Cardiac muscle cell (in vitro differentiated cells and primary cell): ENCODE measurements around the gene CD37. TPM values are rescaled to one million over a fixed set of nuclear protein-coding genes. Genes with fewer than 3 reads are reported as not detected.
"Not testable (repeated sequence)": the region's sequence is repeated elsewhere in the genome, so short reads cannot be mapped to it uniquely, and the experiment has no call there.

Experiments
- DNase-seq, 2 donors: peaks; one replicate each; pipeline versions ENCODE4 v3.0.0 to v3.0.0-alpha.2; 2010 to 2017; ENCODE audit warnings: low read depth in 1 of 2, low spot score in 1 of 2
- H3K27ac ChIP-seq: fragments of 200-600 bp; sonication (generic); 2 replicates; pipeline ENCODE4 v1.5.1; 2016
- H3K27me3 ChIP-seq: fragments of 200-600 bp; sonication (generic); 2 replicates; pipeline ENCODE4 v1.6.0; 2016; ENCODE audit warnings: control low read depth
- H3K36me3 ChIP-seq: fragments of 200-600 bp; sonication (generic); 2 replicates; pipeline ENCODE4 v1.5.1; 2016; ENCODE audit warnings: control low read depth
- H3K4me1 ChIP-seq: fragments of 200-600 bp; sonication (generic); 2 replicates; pipeline ENCODE4 v1.8.1; 2017; ENCODE audit warnings: low read depth, mild to moderate bottlenecking, mixed run types
- H3K4me3 ChIP-seq: fragments of 200-600 bp; sonication (generic); 2 replicates; pipeline ENCODE4 v1.5.1; 2016; ENCODE audit warnings: mild to moderate bottlenecking
- H3K9me3 ChIP-seq: fragments of 200-600 bp; sonication (generic); 2 replicates; pipeline ENCODE4 v1.5.1; 2017; ENCODE audit warnings: low read depth, mild to moderate bottlenecking, control low read depth
- polyA plus RNA-seq: library from polyadenylated mRNA; unstranded; fragments of >200 nt; fragmentation: Nextera tagmentation; extraction: Ambion mirVana; gene quantifications from 2 replicates; pipeline ENCODE4 v1.2.1, GENCODE V29; 2016
- total RNA-seq: library from RNA; depleted of rRNA; stranded (reverse); fragments of >200 nt; gene quantifications from 2 replicates; pipeline ENCODE4 v1.2.3, GENCODE V29; 2016
- TF ChIP-seq, protein P1 (sequence below): IDR thresholded peaks from 2 replicates; pipeline ENCODE4 v1.5.1; 2012; ENCODE audit warnings: low read depth, mild to moderate bottlenecking, low read length

The CD37 gene
- total and polyA plus RNA-seq, 2 experiments from 2014 or later: 17.9 TPM; not detected in 1

DNA sequence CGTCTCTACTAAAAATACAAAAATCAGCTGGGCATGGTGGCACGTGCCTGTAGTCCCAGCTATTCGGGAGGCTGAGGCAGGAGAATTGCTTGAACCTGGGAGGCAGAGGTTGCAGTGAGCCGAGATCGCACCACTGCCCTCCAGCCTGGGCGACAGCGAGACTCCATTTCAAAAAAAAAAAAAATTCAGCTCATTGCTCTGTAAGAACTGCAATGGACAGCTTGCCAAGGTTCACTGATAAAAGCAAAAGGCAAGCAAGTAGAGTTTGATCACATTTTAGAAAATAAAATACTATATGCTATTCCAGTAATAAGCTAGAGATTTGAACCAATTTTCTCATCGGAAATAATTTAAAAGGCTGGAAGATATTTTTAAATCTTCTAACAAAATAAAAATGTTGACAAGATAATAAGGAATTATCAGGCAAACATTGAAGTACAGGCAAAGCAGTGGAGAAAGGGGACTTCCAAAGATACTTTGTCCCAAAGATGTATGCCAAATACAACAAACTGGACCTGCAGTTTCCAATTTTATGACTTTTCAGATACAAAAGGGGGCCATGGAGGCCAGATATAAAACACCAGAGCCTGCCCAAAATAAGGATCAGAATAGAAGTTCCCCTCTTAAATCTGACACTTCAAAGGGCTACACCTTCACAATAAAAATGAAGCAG is 39.9 kb upstream of the CD37 start:
- no peak overlapping the region for H3K27ac ChIP-seq
- TF ChIP-seq, protein P1, sequence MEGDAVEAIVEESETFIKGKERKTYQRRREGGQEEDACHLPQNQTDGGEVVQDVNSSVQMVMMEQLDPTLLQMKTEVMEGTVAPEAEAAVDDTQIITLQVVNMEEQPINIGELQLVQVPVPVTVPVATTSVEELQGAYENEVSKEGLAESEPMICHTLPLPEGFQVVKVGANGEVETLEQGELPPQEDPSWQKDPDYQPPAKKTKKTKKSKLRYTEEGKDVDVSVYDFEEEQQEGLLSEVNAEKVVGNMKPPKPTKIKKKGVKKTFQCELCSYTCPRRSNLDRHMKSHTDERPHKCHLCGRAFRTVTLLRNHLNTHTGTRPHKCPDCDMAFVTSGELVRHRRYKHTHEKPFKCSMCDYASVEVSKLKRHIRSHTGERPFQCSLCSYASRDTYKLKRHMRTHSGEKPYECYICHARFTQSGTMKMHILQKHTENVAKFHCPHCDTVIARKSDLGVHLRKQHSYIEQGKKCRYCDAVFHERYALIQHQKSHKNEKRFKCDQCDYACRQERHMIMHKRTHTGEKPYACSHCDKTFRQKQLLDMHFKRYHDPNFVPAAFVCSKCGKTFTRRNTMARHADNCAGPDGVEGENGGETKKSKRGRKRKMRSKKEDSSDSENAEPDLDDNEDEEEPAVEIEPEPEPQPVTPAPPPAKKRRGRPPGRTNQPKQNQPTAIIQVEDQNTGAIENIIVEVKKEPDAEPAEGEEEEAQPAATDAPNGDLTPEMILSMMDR: no peak
- H3K4me1 ChIP-seq: no peaks in the 10 kb centered on the region
- no peaks in the 10 kb centered on the region for H3K27me3 ChIP-seq
- no peak for DNase-seq
- no peaks in the 10 kb centered on the region for H3K9me3 ChIP-seq
- no peak overlapping the region for H3K4me3 ChIP-seq
- H3K36me3 ChIP-seq: no peaks in the 10 kb centered on the region

DNA sequence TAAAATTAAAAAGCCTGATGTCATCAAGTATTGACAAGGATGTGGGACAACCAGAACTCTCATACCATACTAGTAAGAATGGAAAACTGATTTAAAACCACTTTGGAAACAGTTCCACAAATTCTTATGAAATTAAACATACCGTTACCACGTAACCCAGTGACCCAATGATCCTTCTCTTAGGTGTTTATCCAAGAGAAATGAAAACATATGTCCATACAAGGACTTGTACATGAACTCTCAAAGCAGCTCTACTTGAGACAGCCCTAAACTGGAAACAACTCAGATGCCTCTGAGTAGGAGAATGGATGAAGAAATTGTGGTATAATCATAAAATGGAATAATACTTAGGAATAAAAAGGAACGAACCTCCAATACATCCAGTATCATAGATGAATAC is 37.8 kb upstream of the CD37 start:
- no peaks in the 10 kb centered on the region for H3K27me3 ChIP-seq
- no peak for DNase-seq

DNA sequence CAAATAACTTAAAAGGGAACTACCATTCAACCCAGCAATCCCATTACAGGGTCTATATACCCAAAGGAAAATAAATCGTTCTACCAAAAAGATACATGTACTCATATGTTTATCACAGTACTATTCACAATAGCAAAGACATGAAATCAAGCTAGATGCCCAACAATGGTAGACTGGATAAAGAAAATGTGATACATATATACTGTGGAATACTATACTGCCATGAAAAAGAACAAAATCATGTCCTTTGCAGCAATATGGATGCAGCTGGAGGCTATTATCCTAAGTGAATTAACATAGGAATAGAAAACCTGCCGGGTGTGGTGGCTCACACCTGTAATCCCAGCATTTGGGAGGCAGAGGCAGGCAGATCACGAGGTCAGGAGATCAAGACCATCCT is 36.6 kb upstream of the CD37 start:
- H3K27ac ChIP-seq, H3K9me3 ChIP-seq, H3K36me3 ChIP-seq, DNase-seq, H3K27me3 ChIP-seq, H3K4me1 ChIP-seq, H3K4me3 ChIP-seq: not testable (repeated sequence)

More for the DNA sequence above, 37.8 kb upstream of the CD37 start:
- H3K4me3 ChIP-seq: no peak overlapping the region
- no peak overlapping the region for H3K27ac ChIP-seq
- H3K36me3 ChIP-seq: no peaks in the 10 kb centered on the region
- no peaks in the 10 kb centered on the region for H3K4me1 ChIP-seq
- TF ChIP-seq, protein P1: no peak
- no peaks in the 10 kb centered on the region for H3K9me3 ChIP-seq

DNA sequence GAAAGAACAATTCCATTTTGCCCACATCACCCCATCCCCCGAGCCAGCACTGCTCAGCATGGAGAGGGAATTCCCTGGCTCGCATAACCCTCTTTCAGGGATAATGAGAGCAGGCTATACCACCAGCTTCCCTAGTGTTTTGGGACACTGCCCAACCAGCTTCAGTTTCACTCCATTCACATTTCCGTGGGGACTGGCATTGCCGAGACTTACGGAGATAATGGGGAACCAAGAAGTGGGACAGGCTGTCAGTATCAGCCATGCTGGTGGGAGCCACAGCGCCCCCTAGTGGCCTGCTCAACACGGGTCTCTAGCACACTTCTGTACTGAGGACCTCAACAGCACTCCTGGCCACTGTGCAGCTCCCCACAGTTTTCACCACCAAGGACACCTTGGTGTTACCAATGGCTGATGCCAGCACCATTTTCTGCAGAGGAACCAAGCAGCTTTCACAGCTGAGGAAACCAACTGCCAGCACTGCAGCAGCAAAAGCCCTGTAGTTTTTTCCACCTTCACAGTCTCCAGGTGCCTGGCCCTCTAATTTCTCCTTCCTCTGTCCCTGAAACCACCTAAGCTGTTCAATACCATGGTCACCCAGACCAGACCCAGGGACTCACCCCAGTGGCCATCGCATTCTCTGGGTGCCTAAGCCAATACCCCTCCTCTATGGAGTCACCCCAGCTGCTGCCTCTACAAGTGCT is 33.9 kb upstream of the CD37 start:
- TF ChIP-seq, protein P1: peak; percentile 98
- H3K27me3 ChIP-seq: no peaks in the 10 kb centered on the region
- peaks cover 3% of the 10 kb centered on the region for H3K36me3 ChIP-seq

DNA sequence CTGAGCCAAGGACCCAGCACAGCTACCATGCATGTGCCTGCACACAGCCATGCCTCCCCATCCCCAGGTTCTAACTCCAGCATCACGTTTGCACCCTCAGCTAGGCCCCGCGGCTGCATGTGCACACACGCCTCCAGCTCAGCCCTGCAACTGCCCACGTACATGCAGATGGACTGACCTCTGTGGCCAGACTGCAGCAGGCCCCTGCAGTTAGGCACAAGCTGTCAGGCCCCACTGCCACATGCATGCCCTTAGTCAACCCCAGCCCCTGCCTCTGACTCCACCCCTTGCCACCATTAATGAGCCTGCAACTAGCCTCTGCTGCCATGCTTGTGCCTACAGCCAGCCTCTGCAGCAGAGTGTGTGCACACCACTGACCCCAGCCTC is 33.3 kb upstream of the CD37 start:
- H3K4me1 ChIP-seq: no peaks in the 10 kb centered on the region
- DNase-seq: no peak
- TF ChIP-seq, protein P1: no peak
- H3K27me3 ChIP-seq: no peaks in the 10 kb centered on the region
- H3K36me3 ChIP-seq: peaks cover 3% of the 10 kb centered on the region
- no peak overlapping the region for H3K4me3 ChIP-seq
- H3K27ac ChIP-seq: no peak overlapping the region
- no peaks in the 10 kb centered on the region for H3K9me3 ChIP-seq

More for the DNA sequence above, 33.9 kb upstream of the CD37 start:
- peak; percentile 79 to 80 for DNase-seq
- Histone ChIP-seq H3K9me3 (no peaks in the 10 kb centered on the region), H3K4me1 (no peaks in the 10 kb centered on the region), H3K4me3 (no peak overlapping the region), H3K27ac (no peak overlapping the region)

DNA sequence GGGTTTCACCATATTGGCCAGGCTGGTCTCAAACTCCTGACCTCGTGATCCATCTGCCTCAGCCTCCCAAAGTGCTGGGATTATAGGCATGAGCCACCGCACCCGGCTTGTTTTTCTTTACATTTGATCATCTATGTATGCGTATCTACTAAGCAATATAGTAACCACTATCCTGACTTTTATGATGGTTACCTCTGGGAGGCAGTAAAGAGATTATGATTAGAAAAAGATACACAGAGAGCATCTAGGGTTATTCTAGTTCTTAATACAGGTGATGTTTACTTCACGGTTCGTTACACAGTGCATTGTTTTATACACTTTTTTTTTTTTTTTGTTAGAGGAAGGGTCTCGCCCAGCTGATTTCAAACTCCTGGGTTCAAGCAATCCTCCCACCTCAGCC is 28.5 kb upstream of the CD37 start:
- H3K9me3 ChIP-seq, DNase-seq, H3K27me3 ChIP-seq, H3K4me1 ChIP-seq, H3K36me3 ChIP-seq, H3K27ac ChIP-seq, H3K4me3 ChIP-seq: not testable (repeated sequence)
